Keratinocyte (primary cell): ENCODE measurements around the gene FANCF. TPM values are rescaled to one million over a fixed set of nuclear protein-coding genes. Genes with fewer than 3 reads are reported as not detected.

Source experiments
- DNase-seq: peaks from one replicate; pipeline ENCODE4 v3.0.0-alpha.2; 2011; ENCODE audit warnings: low read depth, missing footprints, low spot score
- FAIRE-seq: peaks from 2 replicates; lab custom pipeline; 2011; peaks lifted over from hg19 to GRCh38; lab: Jason Lieb, UNC
- H2AFZ ChIP-seq: 2 replicates; pipeline ENCODE4 v1.6.0; 2012; ENCODE audit warnings: low read length, control low read depth, inconsistent platforms; ENCODE audit not compliant: control insufficient read depth
- H3K27ac ChIP-seq: 2 replicates; pipeline ENCODE4 v1.5.1; 2011; ENCODE audit warnings: low read length; ENCODE audit not compliant: control insufficient read depth, insufficient read depth
- H3K27me3 ChIP-seq: 3 replicates; pipeline ENCODE4 v1.6.0; 2011; ENCODE audit warnings: low read length; ENCODE audit not compliant: control insufficient read depth, insufficient read depth; ENCODE audit errors: extremely low read depth
- H3K36me3 ChIP-seq, 2 experiments: 2 replicates in 1 of 2; 3 replicates in 1 of 2; pipeline ENCODE4 v1.5.1; 2011; ENCODE audit warnings: low read length in 2 of 2, mild to moderate bottlenecking in 1 of 2; ENCODE audit not compliant: control insufficient read depth in 2 of 2, insufficient read depth in 2 of 2; ENCODE audit errors: extremely low read depth in 1 of 2
- H3K4me1 ChIP-seq: 3 replicates; pipeline ENCODE4 v1.5.1; 2011; ENCODE audit warnings: low read length; ENCODE audit not compliant: control insufficient read depth, insufficient read depth; ENCODE audit errors: extremely low read depth
- H3K4me2 ChIP-seq: 3 replicates; pipeline ENCODE4 v1.6.0; 2011; ENCODE audit warnings: low read depth, low read length; ENCODE audit not compliant: control insufficient read depth, insufficient read depth; ENCODE audit errors: extremely low read depth
- H3K4me3 ChIP-seq, 3 experiments: fragments of 200-600 bp in 1 of 3; sonication (generic) in 1 of 3; 2 replicates in 2 of 3; 3 replicates in 1 of 3; pipeline ENCODE4 v1.5.1; 2011 to 2016; ENCODE audit warnings: low read length in 3 of 3, mild to moderate bottlenecking in 3 of 3, control low read depth in 2 of 3, inconsistent platforms in 1 of 3, low read depth in 1 of 3, mixed read lengths in 1 of 3, mixed run types in 1 of 3, moderate library complexity in 1 of 3; ENCODE audit not compliant: control insufficient read depth in 2 of 3, insufficient read depth in 2 of 3; ENCODE audit errors: extremely low read depth in 1 of 3
- H3K79me2 ChIP-seq: 2 replicates; pipeline ENCODE4 v1.6.0; 2012; ENCODE audit warnings: low read length; ENCODE audit not compliant: control insufficient read depth, insufficient read depth
- H3K9ac ChIP-seq: 3 replicates; pipeline ENCODE4 v1.6.0; 2011; ENCODE audit warnings: low read length; ENCODE audit not compliant: control insufficient read depth, insufficient read depth; ENCODE audit errors: extremely low read depth
- H3K9me1 ChIP-seq: 3 replicates; pipeline ENCODE4 v1.6.0; 2011; ENCODE audit warnings: low read length; ENCODE audit not compliant: control insufficient read depth, insufficient read depth; ENCODE audit errors: extremely low read depth
- H3K9me3 ChIP-seq: 2 replicates; pipeline ENCODE4 v1.5.1; 2012; ENCODE audit warnings: low read depth, low read length; ENCODE audit not compliant: control insufficient read depth
- H4K20me1 ChIP-seq: 3 replicates; pipeline ENCODE4 v1.6.0; 2011; ENCODE audit warnings: low read length; ENCODE audit not compliant: control insufficient read depth, insufficient read depth; ENCODE audit errors: extremely low read depth
- EZH2 ChIP-seq: IDR thresholded peaks from one replicate; pipeline ENCODE4 v1.6.1; 2012; ENCODE audit warnings: inconsistent platforms, mild to moderate bottlenecking, low read length, moderate library complexity
- dilution Hi-C: fragments of 300-500 bp; cut with MboI; formaldehyde crosslinking; loops from one replicate; pipeline ENCODE4 v1.7.0; 2020; ENCODE audit warnings: low sequenced_read_pairs; ENCODE audit not compliant: extremely low pct_ligation_motif_present
- polyA plus RNA-seq, 5 experiments: library from polyadenylated mRNA; depleted of rRNA in 3 of 5; stranded (reverse) in 3 of 5; stranded (forward) in 1 of 5; unstranded in 1 of 5; fragments of >200 nt; gene quantifications; 1 replicate in 1 of 5; 2 replicates in 3 of 5; 3 replicates in 1 of 5; pipeline versions ENCODE4 v1.2.1 to v1.2.3, GENCODE V29; 2011 to 2012; ENCODE audit warnings: missing spikeins in 2 of 5, low read depth in 1 of 5, low replicate concordance in 1 of 5
- TF ChIP-seq, protein P1 (sequence below), 3 experiments: IDR thresholded peaks in 1 of 3; conservative IDR thresholded peaks in 1 of 3; optimal IDR thresholded peaks in 1 of 3; 2 replicates in 2 of 3; 3 replicates in 1 of 3; pipeline versions ENCODE3 to v1.5.1; 2011; ENCODE audit warnings: low read length in 3 of 3, mild to moderate bottlenecking in 3 of 3, moderate library complexity in 2 of 3, control low read depth in 1 of 3, inconsistent platforms in 1 of 3; ENCODE audit not compliant: insufficient read depth in 2 of 3; ENCODE audit errors: extremely low read depth in 1 of 3

FANCF gene
- polyA plus RNA-seq, 1 donor (not counting 4 experiments of a cell fraction or from before 2014, with no cell fraction given), result 5.2 TPM

DNA sequence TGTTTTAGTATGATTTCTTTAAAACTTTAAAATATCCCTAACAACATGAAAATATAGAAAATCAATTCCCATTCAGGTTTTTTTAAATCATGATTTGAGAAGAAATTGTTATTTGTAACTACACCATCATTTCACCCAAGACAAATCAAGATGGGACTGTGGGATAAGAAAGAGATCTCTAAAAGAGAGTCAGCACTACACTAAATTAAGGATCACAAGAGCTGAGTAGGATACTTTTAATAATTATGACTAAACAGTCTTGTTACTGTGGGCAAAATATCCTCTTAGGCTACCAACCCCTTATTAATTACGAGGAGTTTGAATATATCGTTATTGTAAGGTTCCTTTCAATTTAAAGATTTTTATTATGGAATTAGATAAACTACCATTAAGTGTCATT, 43.7 kb upstream of the FANCF start:
- DNase-seq (no peak), FAIRE-seq (no peak)
- dilution Hi-C loops, result no loop called here
- H3K4me1 ChIP-seq, result no peaks in the 10 kb centered on the region
- no peaks in the 10 kb centered on the region for H3K36me3 ChIP-seq
- TF ChIP-seq EZH2, result no peak
- TF ChIP-seq, protein P1, sequence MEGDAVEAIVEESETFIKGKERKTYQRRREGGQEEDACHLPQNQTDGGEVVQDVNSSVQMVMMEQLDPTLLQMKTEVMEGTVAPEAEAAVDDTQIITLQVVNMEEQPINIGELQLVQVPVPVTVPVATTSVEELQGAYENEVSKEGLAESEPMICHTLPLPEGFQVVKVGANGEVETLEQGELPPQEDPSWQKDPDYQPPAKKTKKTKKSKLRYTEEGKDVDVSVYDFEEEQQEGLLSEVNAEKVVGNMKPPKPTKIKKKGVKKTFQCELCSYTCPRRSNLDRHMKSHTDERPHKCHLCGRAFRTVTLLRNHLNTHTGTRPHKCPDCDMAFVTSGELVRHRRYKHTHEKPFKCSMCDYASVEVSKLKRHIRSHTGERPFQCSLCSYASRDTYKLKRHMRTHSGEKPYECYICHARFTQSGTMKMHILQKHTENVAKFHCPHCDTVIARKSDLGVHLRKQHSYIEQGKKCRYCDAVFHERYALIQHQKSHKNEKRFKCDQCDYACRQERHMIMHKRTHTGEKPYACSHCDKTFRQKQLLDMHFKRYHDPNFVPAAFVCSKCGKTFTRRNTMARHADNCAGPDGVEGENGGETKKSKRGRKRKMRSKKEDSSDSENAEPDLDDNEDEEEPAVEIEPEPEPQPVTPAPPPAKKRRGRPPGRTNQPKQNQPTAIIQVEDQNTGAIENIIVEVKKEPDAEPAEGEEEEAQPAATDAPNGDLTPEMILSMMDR (optimal IDR thresholded peaks at IDR 0.05 in 1 of 3, IDR thresholded peaks at IDR 0.05 in 1 of 3, conservative IDR thresholded peaks at IDR 0.05 in 1 of 3; ENCODE audit: extremely low read depth in 1 of 3, insufficient read depth in 2 of 3, low read length in 3 of 3), result no peak
- peaks cover 27% of the 10 kb centered on the region for H3K27me3 ChIP-seq
- H4K20me1 ChIP-seq, result no peaks in the 10 kb centered on the region
- H3K9me3 ChIP-seq, result no peaks in the 10 kb centered on the region
- H2AFZ ChIP-seq, result no peak overlapping the region
- no peak overlapping the region for H3K9ac ChIP-seq
- H3K79me2 ChIP-seq, result no peaks in the 10 kb centered on the region
- H3K9me1 ChIP-seq, result no peaks in the 10 kb centered on the region
- no peak overlapping the region for H3K4me3 ChIP-seq
- no peak overlapping the region for H3K4me2 ChIP-seq
- no peak overlapping the region for H3K27ac ChIP-seq

- H3K9ac ChIP-seq, result no peak overlapping the region
- H2AFZ ChIP-seq, result no peak overlapping the region
- peaks cover 27% of the 10 kb centered on the region for H3K27me3 ChIP-seq
Observed at GRCh38 chr11:22668005-22668796, 42.6 kb upstream of the FANCF start.

More at GRCh38 chr11:22668005-22668796, 42.6 kb upstream of the FANCF start:
- H3K4me2 ChIP-seq, result no peak overlapping the region
- DNase-seq, result no peak
- no peaks in the 10 kb centered on the region for H3K9me3 ChIP-seq
- no peaks in the 10 kb centered on the region for H3K9me1 ChIP-seq
- no peaks in the 10 kb centered on the region for H3K36me3 ChIP-seq
- no peaks in the 10 kb centered on the region for H3K79me2 ChIP-seq
- FAIRE-seq, result no peak
- H3K27ac ChIP-seq, result no peak overlapping the region
- no peaks in the 10 kb centered on the region for H4K20me1 ChIP-seq
- dilution Hi-C loops, result no loop called here
- peak; percentile 22 for TF ChIP-seq EZH2
- TF ChIP-seq, protein P1 (optimal IDR thresholded peaks at IDR 0.05 in 1 of 3, IDR thresholded peaks at IDR 0.05 in 1 of 3, conservative IDR thresholded peaks at IDR 0.05 in 1 of 3; ENCODE audit: extremely low read depth in 1 of 3, insufficient read depth in 2 of 3, low read length in 3 of 3), result no peak
- no peak overlapping the region for H3K4me3 ChIP-seq
- no peaks in the 10 kb centered on the region for H3K4me1 ChIP-seq
